Testis (tissue), 3 donors: ENCODE results near the gene ARHGAP35. TPM values are rescaled to one million over a fixed set of nuclear protein-coding genes. Genes with fewer than 3 reads are reported as not detected.
"Not testable (repeated sequence)": the region's sequence is repeated elsewhere in the genome, so short reads cannot be mapped to it uniquely, and the experiment has no call there.

Experiments used
- DNase-seq: peaks from one replicate; pipeline ENCODE4 v3.0.0-alpha.2; 2019
- H3K27ac ChIP-seq, 2 donors: fragments of 200-600 bp; sonication (generic); one replicate each; pipeline ENCODE4 v1.5.1; 2019
- H3K27me3 ChIP-seq: fragments of 200-600 bp; sonication (generic); one replicate; pipeline ENCODE4 v1.5.1; 2019
- H3K36me3 ChIP-seq: fragments of 200-600 bp; sonication (generic); one replicate; pipeline ENCODE4 v1.5.1; 2017; ENCODE audit warnings: low read depth; ENCODE audit errors: missing control alignments
- H3K4me1 ChIP-seq: fragments of 200-600 bp; sonication (generic); one replicate; pipeline ENCODE4 v1.5.1; 2019
- H3K4me3 ChIP-seq, 2 donors: fragments of 200-600 bp; sonication (generic); one replicate each; pipeline ENCODE4 v1.5.1; 2017 to 2019
- H3K9me3 ChIP-seq: fragments of 200-600 bp; sonication (generic); one replicate; pipeline ENCODE4 v1.5.1; 2017
- CTCF ChIP-seq, 3 experiments: fragments of 450-650 bp in 2 of 3; fragments of 200-600 bp in 1 of 3; sonication (generic) in 1 of 3; IDR thresholded peaks; one replicate each; pipeline ENCODE4 v1.5.1; 2016 to 2019; ENCODE audit warnings: antibody characterized with exemption in 3 of 3, mild to moderate bottlenecking in 2 of 3, moderate library complexity in 1 of 3
- POLR2A ChIP-seq: fragments of 450-650 bp; IDR thresholded peaks from one replicate; pipeline ENCODE4 v1.6.1; 2017; ENCODE audit warnings: antibody characterized with exemption, mild to moderate bottlenecking, moderate library complexity
- whole genome bisulfite sequencing, 2 donors: methylation state at CpG; one replicate each; pipeline ENCODE4 v1.1.5; 2018; 5-methylcytosine and 5-hydroxymethylcytosine counted together
- intact Hi-C: fragments of 100-400 bp; cut with DNase I; formaldehyde crosslinking; loops from one replicate; pipeline ENCODE4 v1.15.1; 2023; ENCODE audit warnings: low total_unique reads
- polyA plus RNA-seq: library from polyadenylated mRNA; stranded (reverse); fragments of 350-450 nt; fragmentation: Illumina TruSeq; extraction: RNeasy Lipid Tissue Mini Kit (QIAGEN cat#74804); gene quantifications from one replicate; pipeline ENCODE4 v1.2.3, GENCODE V29; 2014; ENCODE audit warnings: low read depth, low replicate concordance; ENCODE audit not compliant: insufficient read depth
- total RNA-seq, 2 donors: library from RNA; depleted of rRNA; stranded (reverse); fragments of >200 nt; gene quantifications; one replicate each; pipeline ENCODE4 v1.2.3, GENCODE V29; 2016

The ARHGAP35 gene
- total and polyA plus RNA-seq, 3 donors from 2014 or later = 71.9 to 155 (median 112) TPM

- no peaks in the 10 kb centered on the region for H3K27me3 ChIP-seq
- H3K4me3 ChIP-seq = no peak overlapping the region
- H3K4me1 ChIP-seq = peaks cover 33% of the 10 kb centered on the region
- DNase-seq = no peak
- TF ChIP-seq CTCF (IDR thresholded peaks at IDR 0.05) = no peak
- no peak overlapping the region for H3K27ac ChIP-seq
- H3K36me3 ChIP-seq = no peaks in the 10 kb centered on the region
- no peaks in the 10 kb centered on the region for H3K9me3 ChIP-seq
- intact Hi-C loops = no loop called here
- WGBS, 2 donors = 59 to 63% methylated on average over 3 of the region's 3 CpGs
Observed at GRCh38 chr19:46867170-46867569, 6.4 kb downstream of the ARHGAP35 start.

- Histone ChIP-seq H3K36me3 (no peaks in the 10 kb centered on the region), H3K4me1 (peaks cover 23% of the 10 kb centered on the region), H3K9me3 (no peaks in the 10 kb centered on the region), H3K27ac (no peak overlapping the region), H3K27me3 (no peaks in the 10 kb centered on the region), H3K4me3 (no peak overlapping the region)
- 90 to 92% methylated on average over 4 of the region's 4 CpGs for WGBS, 2 donors
- DNase-seq = no peak
- TF ChIP-seq CTCF (IDR thresholded peaks at IDR 0.05) (no peak), POLR2A (no peak)
- intact Hi-C loops = no loop called here
Observed at GRCh38 chr19:46868025-46868802, 7.4 kb downstream of the ARHGAP35 start.

GRCh38 chr19:46871173-46871572 lies 10.4 kb downstream of the ARHGAP35 start:
- 85 to 87% methylated on average over 5 of the region's 5 CpGs for WGBS, 2 donors
- H3K36me3 ChIP-seq, H3K4me3 ChIP-seq, DNase-seq, H3K27me3 ChIP-seq, H3K4me1 ChIP-seq, H3K9me3 ChIP-seq, intact Hi-C loops, H3K27ac ChIP-seq: not testable (repeated sequence)

DNA sequence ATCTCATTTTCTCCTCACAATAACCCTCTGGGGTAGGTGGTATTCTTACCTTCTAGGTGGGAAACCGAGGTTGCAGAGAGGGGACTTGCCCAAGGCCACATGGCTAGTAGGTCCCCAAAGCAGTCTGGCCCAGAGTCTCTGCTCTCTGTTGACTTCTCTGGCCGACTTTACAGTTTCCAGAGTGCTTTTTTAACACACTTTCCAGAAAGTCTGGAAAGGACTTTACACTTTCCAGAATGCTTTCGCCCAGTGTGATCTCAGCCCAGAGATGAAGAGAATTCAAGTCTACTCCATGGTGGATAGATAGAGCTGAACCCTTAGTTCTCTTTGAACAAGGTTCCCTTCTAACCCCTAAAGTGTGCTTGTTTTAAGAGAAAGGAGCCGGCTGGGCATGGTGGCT lies 12.2 kb downstream of the ARHGAP35 start:
- H3K27ac ChIP-seq = no peak overlapping the region
- H3K27me3 ChIP-seq = no peaks in the 10 kb centered on the region
- no peaks in the 10 kb centered on the region for H3K4me1 ChIP-seq
- no peaks in the 10 kb centered on the region for H3K36me3 ChIP-seq
- no peaks in the 10 kb centered on the region for H3K9me3 ChIP-seq
- DNase-seq = no peak
- no peak for TF ChIP-seq POLR2A
- TF ChIP-seq CTCF (IDR thresholded peaks at IDR 0.05) = no peak
- WGBS, 2 donors = 71 to 72% methylated on average over 3 to 4 of the region's 4 CpGs
- no peak overlapping the region for H3K4me3 ChIP-seq
- intact Hi-C loops = no loop called here

DNA sequence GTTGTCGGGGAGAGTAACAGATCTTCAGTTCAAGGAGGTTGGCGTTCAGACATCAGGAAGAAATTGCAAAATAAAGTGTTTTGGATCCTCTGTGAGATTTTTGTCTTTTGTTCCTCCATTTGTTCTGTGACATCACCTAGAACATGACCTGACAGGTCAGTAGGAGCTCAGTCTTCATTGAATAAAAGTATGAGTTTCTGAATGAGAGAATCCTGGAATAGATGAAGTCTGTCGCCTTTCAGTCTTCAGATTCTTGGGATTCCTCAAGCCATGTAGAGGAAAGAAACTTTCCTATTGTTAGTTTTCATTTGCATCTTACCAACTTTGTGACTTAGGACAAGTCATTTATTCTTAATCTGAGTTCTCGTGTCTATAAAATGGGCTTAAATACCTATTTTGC lies 14.4 kb downstream of the ARHGAP35 start:
- TF ChIP-seq POLR2A (no peak), CTCF (IDR thresholded peaks at IDR 0.05) (no peak)
- WGBS, 2 donors = 71 to 84% methylated on average over 4 of the region's 4 CpGs
- no peak overlapping the region for H3K4me3 ChIP-seq
- H3K4me1 ChIP-seq = no peaks in the 10 kb centered on the region
- no peaks in the 10 kb centered on the region for H3K9me3 ChIP-seq
- no peak for DNase-seq
- no peak overlapping the region for H3K27ac ChIP-seq
- no peaks in the 10 kb centered on the region for H3K27me3 ChIP-seq
- intact Hi-C loops = no loop called here
- H3K36me3 ChIP-seq = no peaks in the 10 kb centered on the region
